Stimulated activated CD4-positive, alpha-beta T cell treated with anti-CD3 and anti-CD28 coated beads, TNF-alpha, amount 100 ng/mL, for 24 hours (primary cell): ENCODE data around the gene FAM171A1.

Experiments used
- DNase-seq, 3 experiments: peaks; one replicate each; pipeline ENCODE4 v3.0.0-alpha.2; 2020; ENCODE audit warnings: low read depth in 3 of 3

Gene FAM171A1

DNA sequence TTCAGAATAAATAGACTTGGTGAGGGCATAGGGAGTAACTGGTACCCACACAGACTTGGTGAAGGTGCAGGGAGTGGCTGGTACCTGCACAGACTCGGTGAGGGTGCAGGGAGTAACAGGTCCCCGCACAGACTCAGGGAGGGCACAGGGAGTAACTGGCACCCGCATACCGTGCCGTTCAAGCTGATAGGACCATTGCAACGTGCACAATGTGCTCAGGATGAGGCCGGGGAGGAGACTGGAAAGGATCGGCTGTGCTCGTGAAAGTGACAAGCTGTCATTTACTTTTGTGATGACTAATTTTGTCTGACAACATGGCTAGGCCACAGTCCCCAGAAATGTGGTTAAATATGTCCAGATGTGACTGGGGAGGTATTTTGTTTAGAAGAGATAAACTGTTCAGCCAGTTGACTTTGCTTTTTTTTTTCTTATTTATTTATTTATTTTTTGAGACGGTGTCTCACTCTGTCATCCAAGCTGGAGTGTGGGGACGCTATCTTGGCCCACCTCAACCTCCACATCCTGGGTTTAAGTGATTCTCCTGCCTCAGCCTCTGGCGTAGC, 126.4 kb downstream of the FAM171A1 start:
- no peak for DNase-seq

DNA sequence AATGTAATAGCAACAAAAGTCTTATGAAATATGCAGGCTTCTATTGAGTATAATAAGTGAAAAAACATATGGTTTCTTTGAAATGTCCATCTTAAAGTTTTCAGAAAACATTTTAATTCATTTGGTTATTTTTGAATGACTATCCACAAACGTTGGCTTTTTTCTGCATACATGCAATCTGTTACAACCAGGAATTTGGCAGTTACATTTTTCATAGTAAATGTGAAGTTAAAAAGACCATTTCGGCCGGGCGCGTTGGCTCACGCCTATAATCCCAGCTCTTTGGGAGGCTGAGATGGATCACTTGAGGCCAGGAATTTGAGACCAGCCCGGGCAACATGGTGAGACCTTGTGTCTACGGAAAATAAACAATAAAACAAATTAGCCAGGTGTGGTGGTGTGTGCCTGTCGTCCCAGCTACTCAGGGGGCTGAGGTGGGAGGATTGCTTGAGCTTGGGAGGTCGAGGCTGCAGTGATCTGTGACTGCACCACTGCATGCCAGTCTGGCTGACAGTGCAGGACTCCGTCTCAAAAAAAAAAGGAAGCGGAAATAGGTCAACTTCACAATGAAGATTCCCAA, 128.7 kb downstream of the FAM171A1 start:
- no peak for DNase-seq

- DNase-seq = no peak
Observed at GRCh38 chr10:15241306-15241705, 129.8 kb downstream of the FAM171A1 start.

GRCh38 chr10:15238555-15239335, 132.3 kb downstream of the FAM171A1 start:
- no peak for DNase-seq

GRCh38 chr10:15237351-15237750, 133.7 kb downstream of the FAM171A1 start:
- no peak for DNase-seq

DNA sequence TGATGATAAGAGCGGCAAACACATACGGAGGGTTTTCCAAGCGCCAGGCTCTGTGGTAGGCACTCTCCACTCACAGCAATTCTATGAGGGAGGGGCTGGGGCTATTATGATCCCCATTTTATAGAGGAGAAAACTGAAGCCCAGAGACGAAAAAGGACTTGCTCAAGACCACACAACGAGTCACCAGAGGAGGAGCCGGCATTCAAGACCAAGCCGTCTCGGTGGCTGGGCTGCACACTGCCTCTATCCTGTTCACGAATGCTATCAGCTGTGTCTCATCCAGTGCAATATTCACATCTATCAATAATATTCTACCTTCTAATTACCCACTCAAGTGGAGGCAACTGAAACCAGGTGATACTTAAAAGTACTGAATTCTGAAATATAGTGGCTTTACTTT, 134.7 kb downstream of the FAM171A1 start:
- DNase-seq = no peak

DNA sequence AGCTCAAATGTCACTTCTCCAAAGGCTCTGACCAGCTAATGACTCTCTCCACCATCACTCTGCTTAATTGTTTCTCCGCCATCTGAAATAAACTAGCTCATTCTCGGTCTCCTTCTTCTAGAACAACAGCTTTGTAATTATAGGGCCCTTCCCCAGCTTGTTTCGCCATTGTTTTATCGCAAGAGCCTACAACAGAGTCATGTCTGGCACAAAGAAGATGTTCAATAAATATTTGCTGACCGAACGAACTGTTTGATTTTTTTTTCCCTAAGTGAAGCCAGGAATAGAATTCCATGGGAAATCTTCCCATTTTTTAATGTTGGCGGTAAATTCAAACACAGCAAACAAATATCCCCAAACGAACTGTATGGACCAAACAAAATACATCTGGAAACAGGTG, 138.8 kb downstream of the FAM171A1 start:
- DNase-seq = no peak

DNA sequence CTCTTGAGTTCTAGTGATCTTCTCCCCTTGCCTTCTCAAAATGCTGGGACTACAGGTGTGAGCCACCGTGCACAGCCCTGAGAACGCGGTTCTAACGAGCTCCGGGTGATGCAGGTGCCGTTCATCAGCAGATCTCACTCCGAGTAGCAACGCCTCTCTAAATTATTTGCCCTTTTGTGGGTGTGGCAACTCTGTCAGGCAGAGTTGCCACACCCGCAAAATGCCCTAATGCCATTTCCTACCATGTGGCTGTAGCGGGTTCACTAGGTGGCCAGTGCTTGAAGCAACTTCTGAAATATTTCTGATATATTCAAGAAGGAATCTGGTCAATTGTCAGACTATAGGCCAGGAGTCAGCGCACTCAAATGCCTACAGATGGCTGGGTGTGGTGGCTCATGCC, 139.7 kb downstream of the FAM171A1 start:
- DNase-seq = no peak

DNA sequence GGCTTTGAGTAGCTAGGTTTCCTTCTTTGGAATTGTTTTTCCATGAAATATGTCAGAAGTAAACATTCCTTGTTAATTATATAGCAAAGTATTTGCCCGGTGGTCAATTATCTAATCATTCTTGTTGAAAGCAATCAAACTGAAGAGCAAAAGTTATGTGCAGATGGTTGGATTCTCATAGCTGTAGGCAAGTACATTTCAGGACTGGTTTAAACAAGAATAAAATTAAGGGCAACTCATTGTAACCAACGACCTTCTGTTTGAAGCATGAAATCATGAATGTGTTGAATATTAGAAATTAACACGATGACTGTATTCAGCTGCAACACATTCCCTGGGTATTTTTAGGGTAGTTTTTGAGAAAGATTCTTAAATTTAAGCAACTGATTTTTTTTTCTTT, 140.8 kb downstream of the FAM171A1 start:
- no peak for DNase-seq

- no peak for DNase-seq
Observed at GRCh38 chr10:15229268-15229667, 141.8 kb downstream of the FAM171A1 start.

- DNase-seq = no peak
Observed at GRCh38 chr10:15228426-15228825, 142.7 kb downstream of the FAM171A1 start.

DNA sequence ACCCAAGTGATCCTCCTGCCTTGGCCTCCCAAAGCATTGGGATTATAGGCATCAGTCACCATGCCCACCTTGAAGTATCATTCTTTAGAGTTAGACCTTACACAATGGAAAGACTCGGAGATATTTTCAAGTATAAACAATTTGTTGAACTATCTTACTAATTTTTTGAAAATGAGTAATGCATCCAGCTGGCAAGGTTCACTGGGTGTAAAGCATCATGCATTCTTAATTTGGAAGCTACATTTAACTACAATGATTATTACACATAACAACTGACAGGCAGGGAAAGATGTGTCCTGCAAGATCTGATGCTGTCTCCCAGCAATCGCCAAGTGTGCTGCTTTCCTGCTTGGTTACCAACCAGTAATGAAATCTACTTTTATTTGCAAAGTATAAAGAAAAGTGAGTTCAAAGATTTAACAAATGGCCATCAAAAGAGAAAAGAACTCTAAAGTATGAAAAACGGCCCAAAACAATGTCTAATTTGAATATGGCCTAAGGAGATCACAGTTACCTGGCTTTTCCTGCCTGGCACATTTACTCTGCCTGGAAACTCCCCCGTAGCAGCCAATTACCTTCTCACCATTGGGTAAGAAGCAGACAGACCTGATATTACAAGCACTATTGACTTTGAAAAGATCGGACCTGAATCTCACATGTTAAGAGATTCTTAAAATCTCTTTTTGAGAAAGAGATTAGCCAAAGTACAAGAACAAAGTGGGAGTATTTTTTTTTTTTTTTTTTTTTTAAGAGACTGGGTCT, 143.3 kb downstream of the FAM171A1 start:
- no peak for DNase-seq

DNA sequence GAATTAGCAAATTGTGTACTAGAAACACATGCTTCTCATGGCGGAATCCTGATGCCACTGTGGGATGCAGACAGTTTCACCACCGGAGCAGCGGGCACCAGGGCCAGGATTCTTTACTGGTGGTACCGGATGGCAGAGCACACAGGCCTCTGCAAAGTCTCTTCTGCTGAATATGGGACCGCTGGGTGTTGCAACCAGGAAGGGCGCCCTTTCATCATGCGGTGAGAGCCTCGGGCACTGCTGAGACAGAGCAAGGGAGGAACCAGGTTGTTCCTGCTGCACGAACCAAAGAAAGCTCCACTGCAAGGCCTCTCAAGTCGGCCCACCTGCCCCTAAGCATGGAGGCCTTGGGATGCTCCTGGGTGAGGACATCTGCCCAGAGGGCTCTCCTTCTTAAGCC, 145.6 kb downstream of the FAM171A1 start:
- no peak for DNase-seq

GRCh38 chr10:15224948-15225347, 146.1 kb downstream of the FAM171A1 start:
- no peak for DNase-seq

GRCh38 chr10:15223174-15223573, 147.9 kb downstream of the FAM171A1 start:
- no peak for DNase-seq

- no peak for DNase-seq
Observed at GRCh38 chr10:15222511-15222910, 148.6 kb downstream of the FAM171A1 start.

GRCh38 chr10:15220445-15220844, 150.6 kb downstream of the FAM171A1 start:
- no peak for DNase-seq

DNA sequence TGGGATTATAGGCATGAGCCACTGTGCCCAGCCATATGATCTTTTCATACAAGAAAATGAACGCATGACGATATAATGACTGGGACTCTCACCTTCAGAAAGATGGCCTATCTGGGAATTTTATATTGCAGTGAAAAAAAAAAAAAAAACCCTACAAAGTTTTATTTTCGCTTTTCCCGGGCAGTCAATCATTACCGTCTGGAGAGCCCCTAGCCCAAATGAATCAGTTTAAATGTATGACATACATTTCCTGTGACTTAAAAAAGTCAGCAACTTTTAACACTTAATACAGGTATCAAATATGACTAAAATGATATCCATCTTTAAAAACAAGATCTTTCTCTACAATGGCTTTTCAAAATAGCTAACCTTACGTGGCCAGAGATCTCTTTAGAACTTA, 154.4 kb downstream of the FAM171A1 start:
- DNase-seq = no peak

DNA sequence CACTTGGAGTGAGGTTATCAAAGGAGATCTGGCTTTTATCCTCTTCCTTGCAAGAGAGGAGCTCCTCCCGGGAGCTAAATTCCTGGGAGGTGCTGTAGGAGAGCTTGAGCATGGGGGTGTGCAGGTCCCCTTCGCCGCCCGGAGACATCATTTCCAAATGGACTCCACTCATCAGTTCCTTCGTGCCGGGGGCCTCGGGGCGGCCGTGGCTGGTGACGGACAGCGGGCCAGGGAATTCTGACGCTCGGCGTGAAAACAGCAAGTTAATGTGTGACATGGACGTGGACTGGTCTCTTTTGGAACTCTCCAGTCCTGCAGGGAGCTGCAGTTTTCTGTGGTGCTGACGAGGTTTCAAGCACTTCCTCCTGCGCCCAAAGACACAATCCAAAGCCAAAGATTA, 156.9 kb downstream of the FAM171A1 start:
- no peak for DNase-seq

GRCh38 chr10:15213461-15213861, 157.6 kb downstream of the FAM171A1 start:
- no peak for DNase-seq

DNA sequence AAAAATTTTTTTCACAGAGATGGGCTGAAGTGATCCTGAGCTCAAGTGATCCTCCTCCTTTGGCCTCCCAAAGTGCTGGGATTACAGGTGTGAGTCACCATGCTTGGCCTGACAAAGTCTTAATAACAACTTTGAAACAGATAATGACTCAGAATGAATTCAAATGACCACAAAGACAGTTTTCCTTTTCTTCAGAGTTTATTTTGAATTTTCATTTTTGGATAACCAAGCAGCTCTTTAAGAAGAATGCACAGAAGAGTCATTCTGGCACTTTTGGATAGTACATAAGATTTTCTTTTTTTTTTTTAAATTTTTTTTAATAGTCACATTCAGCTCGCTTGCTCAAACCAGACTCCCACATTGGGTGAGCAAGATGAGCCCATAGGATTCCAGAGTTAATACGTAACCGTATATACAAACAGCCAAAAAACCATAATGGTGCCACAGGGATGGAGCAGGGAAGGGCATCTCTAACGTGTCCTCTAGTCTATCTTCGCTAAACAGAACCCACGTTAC, 159.6 kb downstream of the FAM171A1 start:
- DNase-seq = no peak

- no peak for DNase-seq
Observed at GRCh38 chr10:15210521-15210920, 160.6 kb downstream of the FAM171A1 start.
